Measurements from ENCODE around the gene NFASC. TPM values are rescaled to one million over a fixed set of nuclear protein-coding genes. Genes with fewer than 3 reads are reported as not detected.

Gene NFASC
- total RNA-seq, 1 donor from 2014 or later = 6.9 TPM

DNA sequence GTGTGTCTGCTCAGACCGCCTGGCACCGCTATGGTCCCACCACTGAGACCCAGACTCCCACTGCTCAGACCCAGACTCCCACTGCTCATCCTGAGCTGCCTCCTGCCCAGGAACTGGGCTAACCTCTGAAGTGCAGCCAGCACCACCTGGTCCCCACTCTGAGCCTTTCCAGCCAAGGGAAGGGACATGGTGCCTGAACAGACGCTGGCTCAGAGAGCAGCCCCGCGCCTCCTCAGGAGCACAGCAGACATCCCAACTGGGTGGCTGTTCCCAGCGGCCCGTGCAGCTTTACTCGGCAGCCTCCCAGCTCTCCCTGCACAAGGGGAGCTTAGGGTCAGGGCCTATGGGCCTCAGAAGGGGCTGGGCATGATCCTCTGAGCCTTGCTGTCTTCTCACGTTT, 144.6 kb downstream of the NFASC start:
- Mint-ChIP-seq H3K4me3 (ENCODE audit: low read depth) (no peak overlapping the region), H3K36me3 (ENCODE audit: insufficient read depth) (no peaks in the 10 kb centered on the region), H3K9me3 (ENCODE audit: low read depth) (no peaks in the 10 kb centered on the region), H3K4me1 (ENCODE audit: low read depth) (peaks cover 13% of the 10 kb centered on the region), H3K27me3 (peaks cover 13% of the 10 kb centered on the region), H3K27ac (no peak overlapping the region)
- TF ChIP-seq, protein P1, sequence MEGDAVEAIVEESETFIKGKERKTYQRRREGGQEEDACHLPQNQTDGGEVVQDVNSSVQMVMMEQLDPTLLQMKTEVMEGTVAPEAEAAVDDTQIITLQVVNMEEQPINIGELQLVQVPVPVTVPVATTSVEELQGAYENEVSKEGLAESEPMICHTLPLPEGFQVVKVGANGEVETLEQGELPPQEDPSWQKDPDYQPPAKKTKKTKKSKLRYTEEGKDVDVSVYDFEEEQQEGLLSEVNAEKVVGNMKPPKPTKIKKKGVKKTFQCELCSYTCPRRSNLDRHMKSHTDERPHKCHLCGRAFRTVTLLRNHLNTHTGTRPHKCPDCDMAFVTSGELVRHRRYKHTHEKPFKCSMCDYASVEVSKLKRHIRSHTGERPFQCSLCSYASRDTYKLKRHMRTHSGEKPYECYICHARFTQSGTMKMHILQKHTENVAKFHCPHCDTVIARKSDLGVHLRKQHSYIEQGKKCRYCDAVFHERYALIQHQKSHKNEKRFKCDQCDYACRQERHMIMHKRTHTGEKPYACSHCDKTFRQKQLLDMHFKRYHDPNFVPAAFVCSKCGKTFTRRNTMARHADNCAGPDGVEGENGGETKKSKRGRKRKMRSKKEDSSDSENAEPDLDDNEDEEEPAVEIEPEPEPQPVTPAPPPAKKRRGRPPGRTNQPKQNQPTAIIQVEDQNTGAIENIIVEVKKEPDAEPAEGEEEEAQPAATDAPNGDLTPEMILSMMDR (IDR thresholded peaks at IDR 0.05; ENCODE audit: unreplicated experiment) = no peak
- no peak for DNase-seq (ENCODE audit: low spot score, unreplicated experiment)

DNA sequence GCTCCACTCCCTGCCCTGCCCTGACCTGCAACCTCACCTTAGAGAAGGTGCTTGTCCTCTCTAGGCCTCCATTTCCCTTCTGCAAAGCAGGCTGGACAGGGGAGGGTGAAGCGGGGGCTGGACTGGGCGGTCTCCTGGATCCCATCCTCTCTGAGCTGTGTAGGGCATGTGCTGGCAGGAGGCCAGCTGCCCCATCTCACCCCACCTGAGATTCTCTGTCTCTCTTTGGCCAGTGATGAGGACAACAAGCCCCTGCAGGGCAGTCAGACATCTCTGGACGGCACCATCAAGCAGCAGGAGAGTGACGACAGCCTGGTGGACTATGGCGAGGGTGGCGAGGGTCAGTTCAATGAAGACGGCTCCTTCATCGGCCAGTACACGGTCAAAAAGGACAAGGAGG, 145.4 kb downstream of the NFASC start:
- H3K4me1 Mint-ChIP-seq (ENCODE audit: low read depth) = peaks cover 13% of the 10 kb centered on the region

DNA sequence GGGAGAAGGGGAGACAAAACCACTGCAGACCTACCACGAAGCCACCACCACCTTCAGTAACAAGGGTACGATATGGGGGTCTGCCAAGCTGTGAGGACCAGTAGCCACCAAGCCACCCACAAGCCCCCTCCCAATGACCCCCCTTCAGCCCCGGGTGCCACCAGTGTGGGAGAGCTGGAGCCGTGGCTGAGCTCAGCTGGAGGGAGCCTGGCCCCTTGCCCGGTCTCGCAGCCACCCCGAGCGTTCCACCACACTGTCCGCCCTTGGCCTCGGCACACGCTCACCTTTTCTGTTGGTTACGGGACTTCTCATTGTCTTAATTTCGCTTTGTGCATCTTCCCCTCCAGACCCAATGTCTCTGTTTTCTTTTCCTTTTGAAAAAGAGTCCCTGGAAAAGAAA, 145.9 kb downstream of the NFASC start:
- TF ChIP-seq, protein P1 (IDR thresholded peaks at IDR 0.05; ENCODE audit: unreplicated experiment) = no peak
- Mint-ChIP-seq H3K36me3 (ENCODE audit: insufficient read depth) (no peaks in the 10 kb centered on the region), H3K27me3 (peaks cover 17% of the 10 kb centered on the region), H3K4me1 (ENCODE audit: low read depth) (peaks cover 13% of the 10 kb centered on the region), H3K27ac (peak overlapping the region; percentile 39), H3K9me3 (ENCODE audit: low read depth) (no peaks in the 10 kb centered on the region), H3K4me3 (ENCODE audit: low read depth) (no peak overlapping the region)
- no peak for DNase-seq (ENCODE audit: low spot score, unreplicated experiment)

More for the DNA sequence above, 145.4 kb downstream of the NFASC start:
- Mint-ChIP-seq H3K27me3 (peaks cover 13% of the 10 kb centered on the region), H3K4me3 (ENCODE audit: low read depth) (no peak overlapping the region), H3K36me3 (ENCODE audit: insufficient read depth) (no peaks in the 10 kb centered on the region), H3K27ac (peak overlapping the region; percentile 39), H3K9me3 (ENCODE audit: low read depth) (no peaks in the 10 kb centered on the region)
- TF ChIP-seq, protein P1 (IDR thresholded peaks at IDR 0.05; ENCODE audit: unreplicated experiment) = no peak
- DNase-seq (ENCODE audit: low spot score, unreplicated experiment) = no peak

DNA sequence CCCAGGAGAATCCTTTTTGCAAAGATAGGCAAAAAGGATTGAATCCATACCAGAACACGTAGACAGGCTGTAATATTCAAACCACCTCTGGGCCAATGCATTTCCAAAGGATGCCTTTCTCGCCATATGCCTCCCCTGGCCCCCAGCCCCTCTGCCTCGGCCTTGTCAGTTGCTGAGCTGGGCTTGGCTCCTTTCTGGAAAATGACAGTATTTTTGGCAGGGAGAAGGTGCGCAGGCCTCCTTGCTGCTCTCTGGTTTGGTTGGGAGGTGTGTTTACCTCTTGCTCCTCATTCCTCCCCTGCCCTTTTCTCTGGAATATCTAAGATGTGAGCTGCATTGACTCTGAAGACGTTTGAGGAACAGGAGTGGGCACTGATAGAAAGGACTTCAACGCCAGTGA, 146.3 kb downstream of the NFASC start:
- no peak overlapping the region for H3K4me3 Mint-ChIP-seq (ENCODE audit: low read depth)
- TF ChIP-seq, protein P1 (IDR thresholded peaks at IDR 0.05; ENCODE audit: unreplicated experiment) = no peak
- H3K36me3 Mint-ChIP-seq (ENCODE audit: insufficient read depth) = no peaks in the 10 kb centered on the region
- no peaks in the 10 kb centered on the region for H3K9me3 Mint-ChIP-seq (ENCODE audit: low read depth)
- no peak for DNase-seq (ENCODE audit: low spot score, unreplicated experiment)
- peaks cover 20% of the 10 kb centered on the region for H3K27me3 Mint-ChIP-seq
- peaks cover 10% of the 10 kb centered on the region for H3K4me1 Mint-ChIP-seq (ENCODE audit: low read depth)
- H3K27ac Mint-ChIP-seq = no peak overlapping the region

DNA sequence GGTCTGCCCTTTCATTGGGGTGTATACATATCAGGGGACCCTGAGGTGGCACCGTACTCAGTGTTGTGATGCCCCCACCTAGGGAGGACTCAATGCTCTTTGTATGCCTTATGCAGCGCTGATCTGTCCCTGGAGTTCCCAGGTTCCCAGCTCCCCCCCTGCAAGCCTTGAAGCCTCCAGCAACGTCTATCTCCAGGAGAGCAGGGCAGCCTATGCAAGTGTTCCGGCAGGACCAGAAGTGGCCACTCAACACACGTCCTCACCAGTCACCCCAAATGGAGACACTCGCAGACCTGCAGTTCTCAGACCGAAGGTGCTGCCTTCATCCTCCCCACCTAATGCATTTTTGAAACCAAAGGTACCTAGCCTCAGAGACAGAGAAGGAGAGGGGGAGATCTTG, 147.1 kb downstream of the NFASC start:
- Mint-ChIP-seq H3K36me3 (ENCODE audit: insufficient read depth) (no peaks in the 10 kb centered on the region), H3K9me3 (ENCODE audit: low read depth) (no peaks in the 10 kb centered on the region), H3K4me1 (ENCODE audit: low read depth) (peaks cover 5% of the 10 kb centered on the region), H3K4me3 (ENCODE audit: low read depth) (no peak overlapping the region), H3K27ac (no peak overlapping the region), H3K27me3 (peaks cover 21% of the 10 kb centered on the region)
- no peak for DNase-seq (ENCODE audit: low spot score, unreplicated experiment)
- TF ChIP-seq, protein P1 (IDR thresholded peaks at IDR 0.05; ENCODE audit: unreplicated experiment) = no peak
